ENCODE data around the gene CTNND2. TPM values are rescaled to one million over a fixed set of nuclear protein-coding genes. Genes with fewer than 3 reads are reported as not detected.

CTNND2 gene
- total RNA-seq, 2 donors from 2014 or later: not detected

GRCh38 chr5:11564706-11565105, 339.5 kb downstream of the CTNND2 start:
- Mint-ChIP-seq H3K36me3 (no peaks in the 10 kb centered on the region), H3K4me1 (ENCODE audit: low read depth in 2 of 2) (no peaks in the 10 kb centered on the region), H3K4me3 (no peak overlapping the region), H3K27me3 (peaks cover 0 to 7% of the 10 kb centered on the region in 2 donors), H3K27ac (no peak overlapping the region), H3K9me3 (peaks cover 3% of the 10 kb centered on the region)
- no peak for ATAC-seq
- no peak for DNase-seq (ENCODE audit: low spot score)

GRCh38 chr5:11563822-11564221, 340.4 kb downstream of the CTNND2 start:
- DNase-seq (ENCODE audit: low spot score) (no peak), ATAC-seq (no peak)
- peaks cover 0 to 7% of the 10 kb centered on the region in 2 donors for H3K27me3 Mint-ChIP-seq
- peaks cover 3% of the 10 kb centered on the region for H3K9me3 Mint-ChIP-seq
- H3K4me3 Mint-ChIP-seq: no peak overlapping the region
- no peaks in the 10 kb centered on the region for H3K4me1 Mint-ChIP-seq (ENCODE audit: low read depth in 2 of 2)
- H3K27ac Mint-ChIP-seq: no peak overlapping the region
- no peaks in the 10 kb centered on the region for H3K36me3 Mint-ChIP-seq

GRCh38 chr5:11560915-11561697, 343.1 kb downstream of the CTNND2 start:
- H3K4me3 Mint-ChIP-seq: no peak overlapping the region
- no peaks in the 10 kb centered on the region for H3K36me3 Mint-ChIP-seq
- peaks cover 3% of the 10 kb centered on the region for H3K9me3 Mint-ChIP-seq
- no peaks in the 10 kb centered on the region for H3K4me1 Mint-ChIP-seq (ENCODE audit: low read depth in 2 of 2)
- H3K27me3 Mint-ChIP-seq: peaks cover 0 to 13% of the 10 kb centered on the region in 2 donors
- H3K27ac Mint-ChIP-seq: no peak overlapping the region
- no peak for ATAC-seq
- no peak for DNase-seq (ENCODE audit: low spot score)

- H3K36me3 Mint-ChIP-seq: no peaks in the 10 kb centered on the region
- DNase-seq (ENCODE audit: low spot score): no peak
- no peak overlapping the region for H3K4me3 Mint-ChIP-seq
- H3K27ac Mint-ChIP-seq: no peak overlapping the region
- ATAC-seq: no peak
- H3K4me1 Mint-ChIP-seq (ENCODE audit: low read depth in 2 of 2): no peaks in the 10 kb centered on the region
- H3K27me3 Mint-ChIP-seq: peaks cover 7 to 18% of the 10 kb centered on the region in 2 donors
- H3K9me3 Mint-ChIP-seq: peaks cover 3% of the 10 kb centered on the region
These were observed 347.2 kb downstream of the CTNND2 start for GRCh38 chr5:11557063-11557462.

GRCh38 chr5:11555171-11555570, 349.1 kb downstream of the CTNND2 start:
- no peaks in the 10 kb centered on the region for H3K4me1 Mint-ChIP-seq (ENCODE audit: low read depth in 2 of 2)
- H3K27me3 Mint-ChIP-seq: peaks cover 14 to 24% of the 10 kb centered on the region in 2 donors
- H3K27ac Mint-ChIP-seq: no peak overlapping the region
- H3K36me3 Mint-ChIP-seq: no peaks in the 10 kb centered on the region
- DNase-seq (ENCODE audit: low spot score) (no peak), ATAC-seq (no peak)
- no peak overlapping the region for H3K4me3 Mint-ChIP-seq
- H3K9me3 Mint-ChIP-seq: peaks cover 3% of the 10 kb centered on the region

GRCh38 chr5:11547730-11548129, 356.5 kb downstream of the CTNND2 start:
- Mint-ChIP-seq H3K4me1 (ENCODE audit: low read depth in 2 of 2) (no peaks in the 10 kb centered on the region), H3K27me3 (peaks cover 7 to 16% of the 10 kb centered on the region in 2 donors), H3K4me3 (no peak overlapping the region), H3K9me3 (no peaks in the 10 kb centered on the region), H3K36me3 (no peaks in the 10 kb centered on the region), H3K27ac (no peak overlapping the region)
- ATAC-seq (no peak), DNase-seq (ENCODE audit: low spot score) (no peak)

- Mint-ChIP-seq H3K27ac (no peak overlapping the region), H3K4me1 (ENCODE audit: low read depth in 2 of 2) (no peaks in the 10 kb centered on the region), H3K36me3 (no peaks in the 10 kb centered on the region), H3K9me3 (no peaks in the 10 kb centered on the region), H3K27me3 (peaks cover 7 to 16% of the 10 kb centered on the region in 2 donors), H3K4me3 (no peak overlapping the region)
- ATAC-seq (no peak), DNase-seq (ENCODE audit: low spot score) (no peak)
These were observed 357.1 kb downstream of the CTNND2 start for GRCh38 chr5:11547140-11547539.

- H3K36me3 Mint-ChIP-seq: no peaks in the 10 kb centered on the region
- ATAC-seq (no peak), DNase-seq (ENCODE audit: low spot score) (no peak)
- H3K9me3 Mint-ChIP-seq: no peaks in the 10 kb centered on the region
- no peak overlapping the region for H3K4me3 Mint-ChIP-seq
- H3K27me3 Mint-ChIP-seq: peaks cover 0 to 3% of the 10 kb centered on the region in 2 donors
- H3K27ac Mint-ChIP-seq: no peak overlapping the region
- H3K4me1 Mint-ChIP-seq (ENCODE audit: low read depth in 2 of 2): no peaks in the 10 kb centered on the region
These were observed 364.1 kb downstream of the CTNND2 start for GRCh38 chr5:11540112-11540511.

- no peak overlapping the region for H3K4me3 Mint-ChIP-seq
- ATAC-seq (no peak), DNase-seq (ENCODE audit: low spot score) (no peak)
- no peaks in the 10 kb centered on the region for H3K36me3 Mint-ChIP-seq
- H3K27ac Mint-ChIP-seq: no peak overlapping the region
- H3K9me3 Mint-ChIP-seq: no peaks in the 10 kb centered on the region
- H3K4me1 Mint-ChIP-seq (ENCODE audit: low read depth in 2 of 2): no peaks in the 10 kb centered on the region
- no peaks in the 10 kb centered on the region for H3K27me3 Mint-ChIP-seq
These were observed 372.3 kb downstream of the CTNND2 start for GRCh38 chr5:11531811-11532555.

GRCh38 chr5:11528720-11529119, 375.5 kb downstream of the CTNND2 start:
- no peak for ATAC-seq
- Mint-ChIP-seq H3K4me3 (no peak overlapping the region), H3K36me3 (no peaks in the 10 kb centered on the region), H3K9me3 (no peaks in the 10 kb centered on the region), H3K27me3 (no peaks in the 10 kb centered on the region), H3K4me1 (ENCODE audit: low read depth in 2 of 2) (peaks cover 0 to 7% of the 10 kb centered on the region in 2 donors), H3K27ac (no peak overlapping the region)
- no peak for DNase-seq (ENCODE audit: low spot score)

GRCh38 chr5:11527652-11528349, 376.4 kb downstream of the CTNND2 start:
- no peak for DNase-seq (ENCODE audit: low spot score)
- Mint-ChIP-seq H3K36me3 (no peaks in the 10 kb centered on the region), H3K27me3 (no peaks in the 10 kb centered on the region), H3K4me3 (no peak overlapping the region), H3K27ac (no peak overlapping the region), H3K4me1 (ENCODE audit: low read depth in 2 of 2) (peaks cover 0 to 8% of the 10 kb centered on the region in 2 donors), H3K9me3 (no peaks in the 10 kb centered on the region)
- ATAC-seq: no peak

- Mint-ChIP-seq H3K4me3 (no peak overlapping the region), H3K27ac (no peak overlapping the region), H3K9me3 (no peaks in the 10 kb centered on the region), H3K36me3 (no peaks in the 10 kb centered on the region), H3K27me3 (no peaks in the 10 kb centered on the region), H3K4me1 (ENCODE audit: low read depth in 2 of 2) (peaks cover 0 to 8% of the 10 kb centered on the region in 2 donors)
- no peak for DNase-seq (ENCODE audit: low spot score)
- ATAC-seq: no peak
These were observed 379.2 kb downstream of the CTNND2 start for GRCh38 chr5:11525020-11525419.

GRCh38 chr5:11524188-11524587, 380.1 kb downstream of the CTNND2 start:
- no peak for ATAC-seq
- Mint-ChIP-seq H3K4me1 (ENCODE audit: low read depth in 2 of 2) (peaks cover 0 to 8% of the 10 kb centered on the region in 2 donors), H3K4me3 (no peak overlapping the region), H3K27ac (no peak overlapping the region), H3K36me3 (no peaks in the 10 kb centered on the region), H3K9me3 (no peaks in the 10 kb centered on the region), H3K27me3 (no peaks in the 10 kb centered on the region)
- DNase-seq (ENCODE audit: low spot score): no peak

GRCh38 chr5:11522796-11523195, 381.4 kb downstream of the CTNND2 start:
- Mint-ChIP-seq H3K4me3 (no peak overlapping the region), H3K27me3 (no peaks in the 10 kb centered on the region), H3K36me3 (no peaks in the 10 kb centered on the region), H3K9me3 (no peaks in the 10 kb centered on the region), H3K27ac (no peak overlapping the region), H3K4me1 (ENCODE audit: low read depth in 2 of 2) (peaks cover 0 to 8% of the 10 kb centered on the region in 2 donors)
- ATAC-seq (no peak), DNase-seq (ENCODE audit: low spot score) (no peak)

Data from natural killer cell treated with Interleukin-12 subunit alpha and Interleukin-12 subunit beta and Interleukin-15 and Interleukin-18, amount 100 ng/mL, for 72 hours (primary cell).